Measurements from ENCODE around the gene USP15.

Gene USP15

GRCh38 chr12:62401631-62402030 lies 141.4 kb downstream of the USP15 start:
- no peak for DNase-seq
- no peak overlapping the region for H3K27ac ChIP-seq (ENCODE audit: low read length)
- H3K79me2 ChIP-seq (ENCODE audit: insufficient read depth, low read length) = no peaks in the 10 kb centered on the region
- H3K27me3 ChIP-seq (ENCODE audit: insufficient read depth, low read length, poor library complexity) = no peaks in the 10 kb centered on the region
- no peak overlapping the region for H3K4me2 ChIP-seq (ENCODE audit: insufficient read depth, low read length)
- no peak overlapping the region for H3K4me3 ChIP-seq (ENCODE audit: low read depth in 1 of 2, low read length in 2 of 2)
- peaks cover 82% of the 10 kb centered on the region for H3K36me3 ChIP-seq (ENCODE audit: insufficient read depth, low read length)
- no peaks in the 10 kb centered on the region for H3K4me1 ChIP-seq (ENCODE audit: insufficient read depth, low read length)
- H3K9ac ChIP-seq (ENCODE audit: low read depth, low read length) = no peak overlapping the region
- H4K20me1 ChIP-seq (ENCODE audit: insufficient read depth, low read length) = no peaks in the 10 kb centered on the region
- no peak overlapping the region for H2AFZ ChIP-seq (ENCODE audit: low read depth, low read length)
- H3K9me3 ChIP-seq (ENCODE audit: insufficient read depth, low read length, severe bottlenecking) = no peaks in the 10 kb centered on the region
- TF ChIP-seq CTCF (IDR thresholded peaks at IDR 0.05; ENCODE audit: borderline replicate concordance, extremely low read depth, low read length, poor library complexity, severe bottlenecking) = no peak
- no peak for TF ChIP-seq EZH2 (IDR thresholded peaks at IDR 0.05; ENCODE audit: borderline replicate concordance, low read depth, low read length, severe bottlenecking)
- no peak for ATAC-seq (ENCODE audit: insufficient read depth, low read depth)

GRCh38 chr12:62403031-62403430 lies 142.8 kb downstream of the USP15 start:
- Histone ChIP-seq H3K79me2 (ENCODE audit: insufficient read depth, low read length) (no peaks in the 10 kb centered on the region), H3K9me3 (ENCODE audit: insufficient read depth, low read length, severe bottlenecking) (no peaks in the 10 kb centered on the region), H3K27me3 (ENCODE audit: insufficient read depth, low read length, poor library complexity) (no peaks in the 10 kb centered on the region), H3K4me2 (ENCODE audit: insufficient read depth, low read length) (no peak overlapping the region), H3K4me3 (ENCODE audit: low read depth in 1 of 2, low read length in 2 of 2) (no peak overlapping the region), H3K36me3 (ENCODE audit: insufficient read depth, low read length) (peaks cover 82% of the 10 kb centered on the region), H2AFZ (ENCODE audit: low read depth, low read length) (no peak overlapping the region), H4K20me1 (ENCODE audit: insufficient read depth, low read length) (no peaks in the 10 kb centered on the region), H3K4me1 (ENCODE audit: insufficient read depth, low read length) (no peaks in the 10 kb centered on the region), H3K27ac (ENCODE audit: low read length) (no peak overlapping the region), H3K9ac (ENCODE audit: low read depth, low read length) (no peak overlapping the region)
- TF ChIP-seq EZH2 (IDR thresholded peaks at IDR 0.05; ENCODE audit: borderline replicate concordance, low read depth, low read length, severe bottlenecking) (no peak), CTCF (IDR thresholded peaks at IDR 0.05; ENCODE audit: borderline replicate concordance, extremely low read depth, low read length, poor library complexity, severe bottlenecking) (no peak)
- DNase-seq (no peak), ATAC-seq (ENCODE audit: insufficient read depth, low read depth) (no peak)

- no peak overlapping the region for H3K4me3 ChIP-seq (ENCODE audit: low read depth in 1 of 2, low read length in 2 of 2)
- no peak overlapping the region for H3K9ac ChIP-seq (ENCODE audit: low read depth, low read length)
- TF ChIP-seq CTCF (IDR thresholded peaks at IDR 0.05; ENCODE audit: borderline replicate concordance, extremely low read depth, low read length, poor library complexity, severe bottlenecking) = no peak
- TF ChIP-seq EZH2 (IDR thresholded peaks at IDR 0.05; ENCODE audit: borderline replicate concordance, low read depth, low read length, severe bottlenecking) = no peak
- no peaks in the 10 kb centered on the region for H3K4me1 ChIP-seq (ENCODE audit: insufficient read depth, low read length)
- DNase-seq (no peak), ATAC-seq (ENCODE audit: insufficient read depth, low read depth) (no peak)
- H3K4me2 ChIP-seq (ENCODE audit: insufficient read depth, low read length) = no peak overlapping the region
- no peaks in the 10 kb centered on the region for H3K79me2 ChIP-seq (ENCODE audit: insufficient read depth, low read length)
- H3K36me3 ChIP-seq (ENCODE audit: insufficient read depth, low read length) = peaks cover 45% of the 10 kb centered on the region; the same call in 1 of the 2 replicates
- no peak overlapping the region for H2AFZ ChIP-seq (ENCODE audit: low read depth, low read length)
- no peaks in the 10 kb centered on the region for H3K9me3 ChIP-seq (ENCODE audit: insufficient read depth, low read length, severe bottlenecking)
- H4K20me1 ChIP-seq (ENCODE audit: insufficient read depth, low read length) = no peaks in the 10 kb centered on the region
- no peaks in the 10 kb centered on the region for H3K27me3 ChIP-seq (ENCODE audit: insufficient read depth, low read length, poor library complexity)
- no peak overlapping the region for H3K27ac ChIP-seq (ENCODE audit: low read length)
Observed at GRCh38 chr12:62407587-62407986, 147.4 kb downstream of the USP15 start.

- no peak overlapping the region for H3K9ac ChIP-seq (ENCODE audit: low read depth, low read length)
- H4K20me1 ChIP-seq (ENCODE audit: insufficient read depth, low read length) = no peaks in the 10 kb centered on the region
- H3K4me2 ChIP-seq (ENCODE audit: insufficient read depth, low read length) = no peak overlapping the region
- H3K4me1 ChIP-seq (ENCODE audit: insufficient read depth, low read length) = no peaks in the 10 kb centered on the region
- H3K36me3 ChIP-seq (ENCODE audit: insufficient read depth, low read length) = peaks cover 32% of the 10 kb centered on the region; the same call in 1 of the 2 replicates
- H3K27me3 ChIP-seq (ENCODE audit: insufficient read depth, low read length, poor library complexity) = no peaks in the 10 kb centered on the region
- TF ChIP-seq CTCF (IDR thresholded peaks at IDR 0.05; ENCODE audit: borderline replicate concordance, extremely low read depth, low read length, poor library complexity, severe bottlenecking) (no peak), EZH2 (IDR thresholded peaks at IDR 0.05; ENCODE audit: borderline replicate concordance, low read depth, low read length, severe bottlenecking) (no peak)
- no peak for DNase-seq
- no peaks in the 10 kb centered on the region for H3K79me2 ChIP-seq (ENCODE audit: insufficient read depth, low read length)
- H3K4me3 ChIP-seq (ENCODE audit: low read depth in 1 of 2, low read length in 2 of 2) = no peak overlapping the region
- no peak for ATAC-seq (ENCODE audit: insufficient read depth, low read depth)
- H2AFZ ChIP-seq (ENCODE audit: low read depth, low read length) = no peak overlapping the region
- no peaks in the 10 kb centered on the region for H3K9me3 ChIP-seq (ENCODE audit: insufficient read depth, low read length, severe bottlenecking)
- no peak overlapping the region for H3K27ac ChIP-seq (ENCODE audit: low read length)
Observed at GRCh38 chr12:62409068-62409467, 148.9 kb downstream of the USP15 start.

All from DND-41 (cell line).